ENCODE measurements around the gene MAN2A2. TPM values are rescaled to one million over a fixed set of nuclear protein-coding genes. Genes with fewer than 3 reads are reported as not detected.

MAN2A2 gene
- total RNA-seq, 1 donor from 2014 or later = 60.2 TPM

GRCh38 chr15:90954712-90955623 is 51.9 kb downstream of the MAN2A2 start, which contains the start of gene RCCD1:
RCCD1 (plus strand) TSS chr15:90954884; CDS start chr15:90956735, 1,851 bp downstream.
- TF ChIP-seq CTCF (conservative IDR thresholded peaks at IDR 0.05) = no peak
- Mint-ChIP-seq H3K27me3 (no peaks in the 10 kb centered on the region), H3K4me3 (peak within 1 kb of the TSS; percentile 88), H3K4me1 (ENCODE audit: unreplicated experiment) (peaks cover 8% of the 10 kb centered on the region), H3K9me3 (no peaks in the 10 kb centered on the region), H3K27ac (peak within 1 kb of the TSS; percentile 90), H3K36me3 (peaks cover 4% of the 10 kb centered on the region)
- DNase-seq (ENCODE audit: extremely low spot score, unreplicated experiment) = peak; percentile 90

- Mint-ChIP-seq H3K9me3 (no peaks in the 10 kb centered on the region), H3K4me3 (peak overlapping the region; percentile 88), H3K4me1 (ENCODE audit: unreplicated experiment) (peaks cover 8% of the 10 kb centered on the region), H3K27me3 (no peaks in the 10 kb centered on the region), H3K27ac (peak overlapping the region; percentile 87), H3K36me3 (peaks cover 4% of the 10 kb centered on the region)
- DNase-seq (ENCODE audit: extremely low spot score, unreplicated experiment) = no peak
- no peak for TF ChIP-seq CTCF (conservative IDR thresholded peaks at IDR 0.05)
Measured at GRCh38 chr15:90955624-90956273, 52.6 kb downstream of the MAN2A2 start.

GRCh38 chr15:90956274-90957030 is 53.4 kb downstream of the MAN2A2 start:
- peak overlapping the region; percentile 87 for H3K27ac Mint-ChIP-seq
- H3K27me3 Mint-ChIP-seq = no peaks in the 10 kb centered on the region

GRCh38 chr15:90957031-90957790 is 54.1 kb downstream of the MAN2A2 start:
- H3K27me3 Mint-ChIP-seq = no peaks in the 10 kb centered on the region
- peaks cover 5% of the 10 kb centered on the region for H3K36me3 Mint-ChIP-seq
- TF ChIP-seq CTCF (conservative IDR thresholded peaks at IDR 0.05) = no peak
- peak overlapping the region; percentile 66 for H3K27ac Mint-ChIP-seq
- no peaks in the 10 kb centered on the region for H3K9me3 Mint-ChIP-seq
- H3K4me1 Mint-ChIP-seq (ENCODE audit: unreplicated experiment) = peaks cover 11% of the 10 kb centered on the region
- peak overlapping the region; percentile 89 for H3K4me3 Mint-ChIP-seq
- no peak for DNase-seq (ENCODE audit: extremely low spot score, unreplicated experiment)

More at GRCh38 chr15:90956274-90957030, 53.4 kb downstream of the MAN2A2 start:
- peak; percentile 86 for DNase-seq (ENCODE audit: extremely low spot score, unreplicated experiment)
- Mint-ChIP-seq H3K36me3 (peaks cover 4% of the 10 kb centered on the region), H3K4me3 (peak overlapping the region; percentile 88), H3K9me3 (no peaks in the 10 kb centered on the region), H3K4me1 (ENCODE audit: unreplicated experiment) (peaks cover 8% of the 10 kb centered on the region)
- peak; percentile 99 for TF ChIP-seq CTCF (conservative IDR thresholded peaks at IDR 0.05)

- H3K4me3 Mint-ChIP-seq = peak overlapping the region; percentile 89
- peaks cover 12% of the 10 kb centered on the region for H3K4me1 Mint-ChIP-seq (ENCODE audit: unreplicated experiment)
- no peak for DNase-seq (ENCODE audit: extremely low spot score, unreplicated experiment)
- peak overlapping the region; percentile 66 for H3K27ac Mint-ChIP-seq
- TF ChIP-seq CTCF (conservative IDR thresholded peaks at IDR 0.05) = no peak
- peaks cover 8% of the 10 kb centered on the region for H3K36me3 Mint-ChIP-seq
- no peaks in the 10 kb centered on the region for H3K27me3 Mint-ChIP-seq
- H3K9me3 Mint-ChIP-seq = no peaks in the 10 kb centered on the region
Measured at GRCh38 chr15:90957791-90958190, 54.7 kb downstream of the MAN2A2 start.

All from type B pancreatic cell (in vitro differentiated cells).